COLO668 (cell line): Measurements from ENCODE around the gene HRNR.
"Not testable (repeated sequence)": the region's sequence is repeated elsewhere in the genome, so short reads cannot be mapped to it uniquely, and the experiment has no call there.

Experiments used
- DNase-seq: peaks from one replicate; lab custom pipeline; 2025; ENCODE audit not compliant: unreplicated experiment; lab: John Stamatoyannopoulos, UW

The HRNR gene

DNA sequence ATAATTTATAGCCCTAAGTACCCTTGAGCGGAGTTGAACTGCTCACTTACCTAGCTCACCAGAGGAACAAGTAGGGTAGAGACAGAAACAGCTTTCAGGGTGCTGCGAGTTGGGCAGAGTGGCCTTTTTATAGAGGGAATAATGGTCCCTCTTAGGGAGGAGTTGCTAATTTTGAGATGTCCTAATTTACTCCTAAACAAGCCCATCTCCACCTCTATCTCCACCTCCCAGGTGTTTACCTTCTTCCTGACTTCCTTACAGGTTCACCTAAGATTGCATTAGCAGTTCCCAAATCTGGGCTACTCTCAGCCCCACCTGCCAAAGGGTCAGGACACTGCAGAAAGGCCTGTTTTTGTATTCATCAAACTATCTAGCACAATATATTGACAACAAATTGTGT, at the start of gene HRNR:
Gene HRNR (minus strand): TSS at position 101 of the 400 bp plus-strand sequence. CDS start 940 bp downstream, outside the sequence.
- no peak for DNase-seq

DNA sequence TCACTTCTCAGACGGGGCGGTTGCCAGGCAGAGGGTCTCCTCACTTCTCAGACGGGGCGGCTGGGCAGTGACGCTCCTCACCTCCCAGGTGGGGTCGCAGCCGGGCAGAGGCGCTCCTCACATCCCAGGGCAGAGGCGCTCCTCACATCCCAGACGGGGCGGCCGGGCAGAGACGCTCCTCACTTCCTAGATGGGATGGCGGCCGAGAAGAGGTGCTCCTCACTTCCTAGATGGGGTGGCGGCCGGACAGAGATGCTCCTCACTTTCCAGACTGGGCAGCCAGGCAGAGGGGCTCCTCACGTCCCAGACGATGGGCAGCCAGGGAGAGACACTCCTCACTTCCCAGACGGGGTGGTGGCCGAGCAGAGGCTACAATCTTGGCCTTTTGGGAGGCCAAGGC, 32.4 kb upstream of the HRNR start:
- DNase-seq, result not testable (repeated sequence)

DNA sequence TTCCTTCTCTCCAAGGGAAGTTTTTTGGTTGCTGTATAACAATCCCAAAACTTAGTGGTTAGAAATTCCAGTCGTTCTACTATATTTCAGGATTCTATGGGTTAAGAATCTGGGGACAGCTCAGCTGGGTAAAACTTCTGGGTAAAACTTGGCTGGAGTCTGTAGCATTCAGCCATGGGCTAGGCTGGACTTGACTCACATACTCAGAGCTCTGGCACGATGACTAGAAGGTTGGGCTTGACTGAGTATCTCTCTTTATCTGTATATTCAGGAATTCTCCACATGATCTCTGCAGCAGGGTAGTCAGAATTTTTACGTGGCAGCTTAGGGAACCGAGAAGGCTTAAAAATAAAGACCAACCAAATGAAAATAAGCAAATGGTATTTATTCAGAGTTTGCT, 28.2 kb upstream of the HRNR start:
- no peak for DNase-seq

DNA sequence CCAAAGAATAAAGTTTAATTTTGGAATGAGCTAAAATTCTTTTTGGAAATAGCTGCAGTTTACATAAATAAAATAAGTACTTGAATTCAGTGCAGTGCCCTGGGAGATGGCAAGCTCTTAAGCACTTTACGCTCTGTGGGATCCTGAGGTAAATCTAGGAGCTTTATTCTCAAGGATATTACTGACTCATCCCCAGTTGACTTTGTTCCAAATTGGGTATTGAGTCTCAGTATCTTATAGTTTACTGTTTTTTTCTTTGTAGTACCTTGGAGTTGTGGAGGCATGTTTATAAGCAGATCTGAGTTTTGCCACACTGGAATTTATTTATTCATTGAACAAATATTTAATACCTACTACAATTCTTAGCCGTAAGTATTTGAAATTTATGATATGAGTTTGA, 27.4 kb upstream of the HRNR start:
- no peak for DNase-seq

DNA sequence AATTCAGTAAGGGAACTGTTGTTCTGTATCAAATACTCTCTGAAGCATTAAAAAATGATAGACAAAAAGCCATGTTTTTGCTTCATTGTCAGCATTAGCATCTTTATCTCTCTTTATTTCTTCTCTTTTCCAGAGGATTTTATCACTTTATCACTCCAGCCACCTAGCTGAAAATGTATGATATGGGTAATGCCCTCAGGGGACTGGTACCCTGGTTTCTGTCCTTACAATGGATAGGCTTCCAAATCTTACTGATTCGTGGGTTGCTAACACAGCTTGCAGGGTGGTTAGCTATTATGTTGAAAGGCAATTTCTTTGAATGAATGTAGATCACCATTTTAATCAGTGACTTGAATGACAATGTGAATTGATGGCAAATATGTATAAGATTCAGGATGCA, 23.3 kb upstream of the HRNR start:
- no peak for DNase-seq

DNA sequence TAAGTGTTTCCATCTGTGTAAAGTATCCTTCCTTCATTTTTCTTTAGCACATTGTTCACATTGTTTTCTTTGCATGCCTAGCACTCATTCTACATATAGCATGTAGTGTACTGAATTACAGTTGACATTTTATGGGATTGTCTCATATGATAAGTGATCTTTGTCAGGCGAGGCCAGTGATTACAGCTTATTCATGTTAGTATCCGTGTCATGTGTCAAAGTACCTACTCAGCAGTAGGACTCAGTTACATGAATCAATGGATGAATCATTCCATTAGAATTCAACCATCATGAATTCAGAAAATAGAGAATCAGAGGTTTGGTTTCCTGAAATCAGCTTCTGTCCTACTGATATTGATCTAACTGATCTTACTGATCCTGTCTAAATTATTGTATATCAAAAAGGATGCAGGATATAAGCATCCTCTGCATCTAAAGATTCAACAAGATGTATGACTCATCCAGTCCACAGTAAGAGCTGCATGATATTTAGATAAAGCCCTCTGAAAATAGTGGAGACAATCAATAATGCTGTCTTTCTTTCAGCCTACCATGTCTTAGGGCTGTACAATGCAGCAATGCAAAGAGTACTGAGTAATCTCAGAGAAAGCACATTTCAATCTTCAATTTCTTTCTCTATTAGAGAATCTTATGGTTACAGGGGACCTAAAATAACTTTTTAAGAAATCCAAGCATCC, 20.7 kb upstream of the HRNR start:
- DNase-seq, result no peak

DNA sequence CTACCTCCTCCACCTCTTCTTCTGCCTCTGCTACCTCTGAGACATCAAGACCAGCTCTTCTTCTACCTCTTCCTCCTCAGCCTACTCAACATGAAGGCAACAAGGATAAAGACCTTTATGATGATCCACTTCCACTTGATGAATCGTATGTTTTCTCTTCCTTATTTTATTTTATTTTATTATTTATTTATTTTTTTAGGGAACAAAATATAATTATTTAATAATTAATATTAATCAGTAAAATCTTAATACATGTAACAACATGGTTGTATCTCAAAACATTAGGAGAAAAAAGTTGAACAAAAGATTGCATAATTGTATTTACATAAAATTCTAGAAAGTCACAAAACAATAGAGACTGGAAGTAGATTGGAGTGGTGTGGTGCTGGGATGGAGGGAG, 13.1 kb upstream of the HRNR start:
- DNase-seq, result no peak

DNA sequence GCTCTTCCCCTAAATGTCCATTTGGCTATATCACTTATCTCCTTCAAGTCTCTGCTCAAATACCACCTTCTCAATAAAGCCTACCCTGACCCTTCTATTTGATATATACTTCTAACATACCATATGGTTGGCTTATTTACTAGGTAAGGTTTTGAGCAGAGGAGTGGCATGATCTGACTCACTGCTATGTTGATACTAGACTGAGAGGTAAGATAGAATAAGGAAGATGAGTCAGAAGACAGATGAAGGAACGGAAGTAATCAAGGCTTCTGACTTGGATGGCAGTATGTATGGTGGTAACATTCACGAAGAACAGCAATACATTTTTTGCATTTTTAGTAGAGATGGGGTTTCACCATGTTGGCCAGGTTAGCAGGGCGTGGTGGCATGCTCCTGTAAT, 4.8 kb upstream of the HRNR start:
- DNase-seq, result no peak

DNA sequence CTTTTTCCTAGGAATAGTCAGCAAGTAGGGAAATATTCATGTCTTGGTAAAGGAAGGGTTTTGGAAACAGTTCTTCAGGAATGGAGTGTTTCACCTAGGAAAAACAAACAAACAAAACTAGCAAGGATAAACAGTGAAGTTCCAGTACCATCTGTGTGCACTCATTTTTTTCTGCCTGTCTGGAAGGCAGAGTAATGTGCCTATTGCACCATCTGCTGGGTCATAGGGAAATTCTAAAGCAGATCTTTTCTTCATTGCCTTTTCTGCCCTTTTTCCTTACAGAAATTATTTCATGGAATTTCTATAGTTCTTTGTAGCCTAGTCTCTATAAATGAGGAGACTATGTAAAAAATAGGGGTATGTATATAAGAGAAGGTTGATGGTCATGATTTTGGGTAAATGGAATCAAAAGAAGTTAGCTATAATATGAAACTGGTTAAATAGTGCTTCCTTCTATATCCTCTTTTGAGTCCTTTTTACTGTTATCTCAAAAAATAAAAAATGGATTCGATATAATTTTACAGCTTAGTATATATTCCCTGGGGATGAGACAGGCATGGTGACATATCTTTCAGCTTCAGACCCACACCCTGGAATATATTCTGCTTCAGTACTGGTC, 3.4 kb upstream of the HRNR start:
- no peak for DNase-seq

DNA sequence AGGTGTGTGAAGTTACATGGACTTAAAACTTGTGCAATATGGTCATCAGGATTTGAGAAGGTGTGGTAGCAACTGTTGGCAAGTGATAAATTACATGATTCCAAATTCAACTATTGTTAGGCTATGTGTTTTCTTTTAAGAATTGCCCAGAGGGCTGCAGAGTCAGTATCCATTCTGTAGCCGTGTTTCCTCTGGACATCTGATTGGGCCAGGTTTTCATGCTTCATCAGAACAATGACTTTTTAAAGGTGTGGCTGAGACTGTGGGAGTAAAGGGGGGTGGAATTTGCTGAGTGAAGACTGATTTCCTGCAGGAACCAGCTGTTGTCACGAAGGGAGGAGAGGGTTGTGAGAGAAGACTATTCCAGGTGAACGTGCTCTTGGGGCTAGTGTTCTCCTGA, 1.7 kb upstream of the HRNR start:
- no peak for DNase-seq

DNA sequence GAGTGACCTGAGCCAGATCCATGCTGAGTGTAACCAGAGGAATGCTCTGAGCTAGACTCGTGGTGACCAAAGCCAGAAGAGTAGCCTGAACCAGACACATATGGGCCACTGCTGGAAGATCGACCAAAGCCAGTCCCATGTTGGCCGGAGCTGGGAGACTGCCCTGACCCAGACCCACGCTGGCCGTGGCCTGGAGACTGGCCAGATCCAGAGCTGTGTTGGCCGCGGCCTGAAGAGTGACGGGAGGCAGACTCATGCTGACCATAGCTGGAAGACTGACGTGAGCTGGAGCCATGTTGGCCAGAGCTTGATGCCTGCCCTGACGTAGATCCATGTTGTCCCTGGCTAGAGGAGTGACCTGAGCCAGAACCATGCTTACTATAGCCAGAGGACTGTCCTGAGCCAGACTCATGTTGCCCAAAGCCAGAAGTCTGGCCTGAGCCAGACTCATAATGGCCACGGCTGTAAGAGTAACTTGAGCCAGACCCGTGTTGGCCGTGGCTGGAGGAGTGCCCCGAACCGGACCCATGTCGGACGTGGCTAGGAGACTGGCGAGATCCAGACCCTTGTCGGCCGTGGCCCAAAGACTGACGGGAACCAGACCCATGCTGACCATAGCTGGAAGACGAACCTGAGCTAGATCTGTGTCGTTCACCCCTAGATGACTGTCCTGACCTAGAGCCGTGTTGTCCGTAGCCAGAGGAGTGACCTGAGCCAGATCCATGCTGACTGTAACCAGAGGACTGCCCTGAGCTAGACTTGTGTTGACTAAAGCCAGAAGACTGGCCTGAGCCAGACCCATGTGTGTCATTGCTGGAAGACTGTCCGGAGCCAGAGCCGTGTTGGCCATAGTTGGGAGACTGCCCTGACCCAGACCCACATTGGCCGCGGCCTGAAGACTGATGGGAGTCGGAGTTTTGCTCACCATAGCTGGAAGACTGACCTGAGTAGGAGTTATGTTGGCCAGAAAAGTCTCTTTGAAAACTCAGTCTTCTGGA, 3.5 kb downstream of the HRNR start:
- DNase-seq, result no peak

DNA sequence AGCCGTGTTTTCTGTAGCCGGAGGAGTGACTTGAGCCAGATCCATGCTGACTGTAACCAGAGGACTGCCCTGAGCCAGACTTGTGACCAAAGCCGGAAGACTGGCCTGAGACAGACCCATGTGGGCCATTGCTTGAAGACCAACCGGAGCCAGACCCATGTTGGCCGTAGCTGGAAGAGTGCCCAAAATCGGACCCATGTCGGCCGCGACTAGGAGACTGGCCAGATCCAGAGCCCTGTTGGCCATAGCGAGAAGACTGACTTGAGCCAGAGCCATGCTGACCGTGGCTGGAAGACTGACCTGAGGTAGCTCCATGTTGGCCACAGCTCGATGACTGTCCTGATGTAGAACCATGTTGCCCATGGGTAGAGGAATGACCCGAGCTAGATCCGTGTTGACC, 4.6 kb downstream of the HRNR start:
- DNase-seq, result not testable (repeated sequence)

DNA sequence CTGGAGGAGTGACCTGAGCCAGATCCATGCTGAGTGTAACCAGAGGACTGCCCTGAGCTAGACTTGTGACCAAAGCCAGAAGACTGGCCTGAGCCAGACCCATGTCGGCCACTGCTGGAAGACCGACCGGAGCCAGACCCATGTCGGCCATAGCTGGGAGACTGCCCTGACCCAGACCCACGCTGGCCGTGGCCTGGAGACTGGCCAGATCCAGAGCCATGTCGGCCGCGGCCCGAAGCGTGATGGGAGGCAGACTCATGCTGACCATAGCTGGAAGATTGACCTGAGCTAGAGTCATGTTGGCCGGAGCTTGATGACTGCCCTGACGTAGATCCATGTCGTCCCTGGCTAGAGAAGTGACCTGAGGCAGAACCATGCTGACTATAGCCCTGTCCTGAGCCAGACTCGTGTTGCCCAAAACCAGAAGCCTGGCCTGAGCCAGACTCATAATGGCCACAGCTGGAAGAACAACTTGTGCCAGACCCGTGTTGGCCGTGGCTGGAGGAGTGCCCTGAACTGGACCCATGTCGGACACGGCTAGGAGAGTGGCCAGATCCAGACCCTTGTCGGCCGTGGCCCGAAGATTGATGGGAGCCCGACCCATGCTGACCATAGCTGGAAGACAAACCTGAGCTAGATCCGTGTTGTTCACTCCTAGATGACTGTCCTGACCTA, 5.1 kb downstream of the HRNR start:
- DNase-seq, result no peak

DNA sequence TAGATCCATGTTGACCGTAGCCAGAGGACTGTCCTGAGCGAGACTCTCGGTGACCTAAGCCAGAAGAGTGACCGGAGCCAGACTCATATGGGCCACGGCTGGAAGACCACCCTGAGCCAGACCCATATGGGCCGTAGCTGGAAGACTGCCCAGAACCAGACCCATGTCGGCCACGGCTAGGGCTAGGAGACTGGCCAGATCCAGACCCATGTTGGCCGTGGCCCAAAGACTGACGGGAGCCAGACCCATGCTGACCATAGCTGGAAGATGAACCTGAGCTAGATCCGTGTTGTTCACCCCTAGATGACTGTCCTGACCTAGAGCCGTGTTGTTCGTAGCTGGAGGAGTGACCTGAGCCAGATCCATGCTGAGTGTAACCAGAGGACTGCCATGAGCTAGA, 8.4 kb downstream of the HRNR start:
- DNase-seq, result not testable (repeated sequence)

DNA sequence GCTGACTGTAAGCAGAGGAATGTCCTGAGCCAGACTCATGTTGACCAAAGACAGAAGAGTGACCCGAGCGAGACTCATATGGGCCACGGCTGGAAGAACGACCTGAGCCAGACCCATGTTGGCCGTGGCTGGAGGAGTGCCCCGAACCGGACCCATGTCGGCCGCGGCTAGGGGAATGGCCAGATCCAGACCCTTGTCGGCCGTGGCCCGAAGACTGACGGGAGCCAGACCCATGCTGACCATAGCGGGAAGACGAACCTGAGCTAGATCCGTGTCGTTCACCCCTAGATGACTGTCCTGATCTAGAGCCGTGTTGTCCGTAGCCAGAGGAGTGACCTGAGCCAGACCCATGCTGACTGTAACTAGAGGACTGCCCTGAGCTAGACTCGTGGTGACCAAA, 9.1 kb downstream of the HRNR start:
- not testable (repeated sequence) for DNase-seq

DNA sequence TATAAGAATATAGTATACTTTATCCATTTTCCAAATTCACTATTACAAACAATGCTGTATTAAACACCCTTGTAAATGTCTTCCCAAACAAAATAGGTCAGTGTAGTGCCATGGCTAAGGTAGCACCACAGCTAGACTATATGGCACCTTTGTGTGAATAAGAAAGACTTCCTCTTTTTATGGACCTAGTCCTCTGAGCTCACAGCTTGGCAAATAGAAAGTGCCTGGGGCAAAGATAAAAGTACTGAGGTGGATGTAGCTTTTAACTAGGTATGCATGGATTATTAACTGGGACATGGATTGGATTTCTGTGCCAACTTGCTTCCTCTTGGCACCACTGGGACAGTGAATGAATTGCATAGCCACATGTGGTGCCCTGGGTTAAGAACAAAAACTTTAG, 25.0 kb downstream of the HRNR start:
- DNase-seq, result no peak

DNA sequence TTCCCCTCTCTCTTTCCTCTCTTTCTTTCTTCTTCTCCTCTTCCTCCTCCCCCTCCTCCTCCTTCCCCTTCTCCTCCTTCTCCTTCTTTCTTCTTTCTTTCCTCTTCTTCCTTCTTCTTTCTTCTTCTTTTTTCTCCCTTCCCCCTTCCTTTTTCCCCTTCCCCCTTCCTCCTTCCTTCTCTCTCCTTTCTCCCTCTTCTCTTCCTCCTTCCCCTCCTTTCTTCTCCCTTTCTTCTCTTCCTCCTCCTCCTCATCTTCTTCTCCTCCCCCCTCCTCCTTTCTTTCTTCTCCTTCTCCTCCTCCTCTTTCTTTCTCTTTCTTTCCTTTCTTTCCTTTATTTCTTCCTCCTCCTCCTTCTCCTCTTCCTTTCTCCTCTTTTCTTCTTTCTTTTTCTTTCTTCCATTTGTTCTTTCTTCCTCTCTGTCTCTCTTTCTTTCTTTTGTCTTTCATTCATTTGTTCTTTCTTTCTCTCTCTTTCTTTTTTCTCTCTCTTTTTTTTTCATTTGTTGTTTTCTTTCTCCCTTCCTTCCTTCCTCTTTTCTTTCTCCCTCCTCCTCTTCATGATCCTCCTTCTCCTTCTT, 26.5 kb downstream of the HRNR start:
- no peak for DNase-seq

DNA sequence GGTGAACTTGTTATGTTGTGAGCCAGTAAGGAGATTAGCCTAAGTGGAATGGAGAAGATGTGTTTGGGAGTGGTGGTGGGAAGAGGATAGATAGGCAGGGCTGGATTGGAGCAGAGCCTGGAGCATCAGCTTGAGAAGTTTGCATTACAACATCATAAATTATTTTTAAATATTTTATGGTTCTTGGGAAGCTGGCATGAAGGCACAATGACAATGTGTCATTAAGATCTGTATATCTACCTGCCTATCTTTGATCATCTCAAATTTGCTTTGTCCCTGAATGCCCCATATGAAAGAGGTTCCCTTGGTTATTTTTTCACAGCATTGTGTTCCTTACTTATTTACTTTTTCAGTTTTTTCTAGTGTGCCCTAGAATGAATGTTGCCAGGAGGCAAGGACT, 32.3 kb downstream of the HRNR start:
- DNase-seq, result no peak

DNA sequence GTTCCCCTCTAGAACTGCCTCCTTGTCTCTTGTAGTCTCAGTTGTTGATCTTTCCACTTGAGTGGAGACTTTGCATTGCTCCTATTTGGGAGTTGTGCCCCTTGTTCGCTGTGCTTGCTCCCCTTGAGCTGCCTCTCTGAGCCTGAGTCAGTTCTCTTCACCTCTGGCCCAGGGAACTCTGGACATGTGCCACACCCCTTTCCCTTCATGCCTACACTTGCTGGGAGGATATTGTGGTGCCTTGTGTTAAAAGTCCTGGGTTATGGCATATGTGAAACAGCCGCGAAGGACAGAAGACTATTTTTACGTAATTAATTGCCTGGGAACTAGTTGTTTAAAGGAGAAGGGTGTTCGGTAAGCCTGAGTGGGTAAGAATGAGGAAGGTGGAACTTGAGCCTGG, 32.7 kb downstream of the HRNR start:
- no peak for DNase-seq

DNA sequence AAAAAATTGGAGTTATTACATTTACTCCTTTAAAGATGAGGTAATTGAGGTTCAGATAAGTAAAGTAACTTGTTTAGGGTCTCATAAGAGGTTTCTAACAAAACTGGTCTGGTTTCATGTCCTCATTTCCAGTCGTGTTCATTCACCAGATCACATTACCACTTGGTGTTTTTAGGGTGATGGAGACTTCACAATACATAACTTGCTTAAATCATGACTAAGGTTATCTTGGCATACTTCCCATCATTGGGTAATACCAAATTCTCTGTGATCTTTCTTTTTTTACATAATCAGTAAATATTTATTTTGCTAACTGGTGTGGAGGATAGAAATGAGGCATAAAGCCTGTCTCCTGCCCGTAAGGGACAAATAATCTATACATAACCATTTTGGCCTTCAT, 33.4 kb downstream of the HRNR start:
- DNase-seq, result no peak
